NCI-H2081 (cell line): ENCODE measurements around the gene CFAP52.
"Not testable (repeated sequence)": the region's sequence is repeated elsewhere in the genome, so short reads cannot be mapped to it uniquely, and the experiment has no call there.

Experiments
- DNase-seq, 2 experiments: peaks; one replicate each; lab custom pipeline; 2025; lab: John Stamatoyannopoulos, UW

Gene CFAP52

DNA sequence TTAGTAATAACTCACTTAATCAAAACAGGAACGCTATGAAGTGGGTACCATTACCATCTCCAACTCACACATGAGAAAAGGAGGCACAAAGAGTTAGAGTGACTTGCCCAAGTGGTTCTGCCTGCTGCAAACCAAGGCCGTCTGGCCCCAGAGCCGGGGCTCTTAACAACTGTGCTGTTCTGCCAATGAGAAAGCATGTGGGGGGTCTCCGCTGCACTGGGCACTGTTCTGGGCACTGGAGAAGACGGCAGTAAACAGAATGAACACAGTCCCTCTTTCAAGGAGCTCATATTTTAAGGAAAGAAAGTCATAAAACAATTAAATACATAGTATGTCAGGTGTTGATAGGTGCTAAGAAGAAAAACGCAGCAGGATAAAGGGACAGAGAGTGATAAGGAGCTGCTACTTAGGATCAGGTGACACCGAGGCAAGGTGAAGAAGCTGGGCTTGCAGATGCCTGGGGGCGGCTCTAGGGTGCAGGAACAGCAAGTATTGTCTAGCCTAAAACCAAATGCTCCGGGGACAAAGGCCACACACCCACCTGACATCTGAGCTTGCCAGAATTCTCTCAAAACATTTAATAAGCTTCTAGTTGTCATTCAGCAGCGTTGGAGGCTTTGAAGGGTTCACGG is 7.4 kb upstream of the CFAP52 start:
- DNase-seq, result no peak

- DNase-seq, result no peak
Measured at GRCh38 chr17:9571201-9571600, 5.2 kb upstream of the CFAP52 start.

GRCh38 chr17:9575381-9576101 is 901 bp upstream of the CFAP52 start, which contains the start of gene STX8:
STX8 (minus strand) TSS chr17:9575820; CDS start chr17:9575808, 12 bp downstream.
- peak; percentile 68 to 81 for DNase-seq

- no peak for DNase-seq
Measured at GRCh38 chr17:9577373-9577709, 899 bp downstream of the CFAP52 start.

DNA sequence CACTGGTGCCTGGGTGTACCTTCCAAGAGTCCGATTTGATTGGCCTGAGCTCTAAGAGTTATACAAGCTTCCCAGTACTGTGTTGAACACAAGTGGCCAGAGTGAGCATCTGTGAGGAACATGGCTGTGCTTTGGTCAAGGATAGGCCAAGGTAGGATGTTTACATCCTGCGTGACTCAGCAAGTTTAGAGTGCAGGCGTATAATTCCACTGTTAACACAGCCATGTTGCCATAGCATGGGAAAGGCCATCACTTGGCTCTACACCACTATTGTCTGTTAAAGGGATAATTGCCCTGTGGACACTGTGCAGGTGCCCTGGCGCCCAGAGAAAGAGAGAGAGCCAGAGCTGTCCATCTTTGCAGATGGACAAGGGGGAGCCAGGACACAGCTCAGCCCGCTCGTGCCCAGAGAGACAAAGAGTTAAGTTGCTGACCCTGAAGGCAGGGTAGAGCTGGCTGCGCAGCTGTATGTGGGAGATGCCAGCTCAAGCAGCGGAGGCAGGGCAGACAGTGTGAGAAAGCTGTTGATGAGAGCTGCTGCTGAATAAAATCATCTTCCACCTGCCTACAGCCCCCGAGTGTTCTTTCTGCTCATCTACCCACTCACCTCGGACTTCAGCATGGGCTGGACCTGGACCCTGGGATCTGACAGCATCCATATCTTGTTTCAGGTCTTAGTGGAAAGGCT is 11.7 kb downstream of the CFAP52 start:
- no peak for DNase-seq

DNA sequence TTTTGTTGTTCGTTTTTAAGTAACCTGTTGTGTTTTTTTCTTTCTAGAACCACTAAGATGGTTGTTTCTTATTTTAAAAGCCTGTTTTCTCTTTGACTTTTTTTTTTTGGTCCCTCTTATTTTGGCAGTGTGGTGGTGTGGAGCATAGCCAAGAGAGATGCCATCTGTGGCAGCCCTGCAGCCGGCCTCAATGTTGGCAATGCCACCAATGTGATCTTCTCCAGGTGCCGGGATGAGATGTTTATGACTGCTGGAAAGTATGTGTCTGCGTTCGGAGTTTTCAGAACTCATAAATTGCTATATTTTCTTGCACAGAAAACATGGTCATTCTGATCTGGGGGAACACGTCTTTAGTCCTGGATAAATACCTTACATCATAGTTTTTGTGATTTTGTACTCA is 17.6 kb downstream of the CFAP52 start:
- no peak for DNase-seq

GRCh38 chr17:9597638-9598037 is 21.2 kb downstream of the CFAP52 start:
- DNase-seq, result not testable (repeated sequence)

- no peak for DNase-seq
Measured at GRCh38 chr17:9598661-9599060, 22.2 kb downstream of the CFAP52 start.

- DNase-seq, result not testable (repeated sequence)
Measured at GRCh38 chr17:9604583-9604982, 28.1 kb downstream of the CFAP52 start.

DNA sequence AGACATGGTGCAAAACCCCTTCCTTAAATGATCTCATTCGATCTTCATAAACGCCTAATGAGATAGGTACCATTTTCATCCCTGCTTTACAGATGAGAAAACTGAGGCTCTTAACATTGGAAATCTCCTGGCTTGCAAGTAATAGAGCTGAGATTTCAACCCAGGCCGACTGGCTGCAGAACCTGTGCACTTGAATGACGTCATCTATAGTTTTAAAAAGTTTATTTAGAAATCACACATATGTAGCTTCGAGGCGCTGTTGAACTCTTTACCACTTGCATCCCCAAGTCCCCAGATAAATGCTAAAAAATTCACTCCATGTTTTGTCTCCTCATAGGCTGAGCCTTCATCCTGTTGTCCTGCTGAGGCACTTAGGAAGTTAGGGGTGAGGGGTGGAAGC is 30.0 kb downstream of the CFAP52 start:
- DNase-seq, result no peak

DNA sequence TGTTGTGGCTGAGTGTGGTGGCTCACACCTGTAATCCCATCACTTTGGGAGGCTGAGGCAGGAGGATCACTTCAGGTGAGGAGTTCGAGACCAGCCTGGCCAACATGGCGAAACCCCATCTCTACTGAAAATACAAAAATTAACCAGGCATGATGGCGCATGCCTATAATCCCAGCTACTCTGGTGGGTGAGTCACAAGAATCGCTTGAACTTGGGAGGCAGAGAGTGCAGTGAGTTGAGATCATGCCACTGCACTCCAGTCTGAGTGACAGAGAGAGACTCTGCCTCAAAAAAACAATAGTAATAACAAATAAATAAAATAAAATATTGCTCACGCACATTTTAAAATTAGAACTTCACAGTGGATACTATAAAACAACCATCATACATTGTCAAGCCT is 30.6 kb downstream of the CFAP52 start:
- not testable (repeated sequence) for DNase-seq

- DNase-seq, result no peak
Measured at GRCh38 chr17:9611557-9611956, 35.1 kb downstream of the CFAP52 start.

DNA sequence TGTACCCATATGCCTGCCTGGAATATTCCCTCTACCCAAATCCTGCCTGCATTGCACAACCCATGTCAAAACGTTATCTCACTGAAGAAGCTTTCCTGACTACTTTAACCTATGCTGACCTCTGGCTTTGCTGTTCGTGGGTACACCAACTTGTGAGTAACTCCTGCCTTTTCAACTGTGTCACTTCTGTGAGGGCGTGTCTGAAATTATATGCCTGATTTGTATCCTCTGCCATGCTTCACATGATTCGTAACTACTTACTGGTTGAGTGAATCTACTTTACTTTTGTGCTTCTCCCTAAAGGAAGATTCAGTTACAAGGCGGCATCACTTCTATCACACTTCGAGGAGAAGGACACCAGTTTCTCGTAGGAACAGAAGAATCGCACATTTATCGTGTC is 35.6 kb downstream of the CFAP52 start:
- no peak for DNase-seq

DNA sequence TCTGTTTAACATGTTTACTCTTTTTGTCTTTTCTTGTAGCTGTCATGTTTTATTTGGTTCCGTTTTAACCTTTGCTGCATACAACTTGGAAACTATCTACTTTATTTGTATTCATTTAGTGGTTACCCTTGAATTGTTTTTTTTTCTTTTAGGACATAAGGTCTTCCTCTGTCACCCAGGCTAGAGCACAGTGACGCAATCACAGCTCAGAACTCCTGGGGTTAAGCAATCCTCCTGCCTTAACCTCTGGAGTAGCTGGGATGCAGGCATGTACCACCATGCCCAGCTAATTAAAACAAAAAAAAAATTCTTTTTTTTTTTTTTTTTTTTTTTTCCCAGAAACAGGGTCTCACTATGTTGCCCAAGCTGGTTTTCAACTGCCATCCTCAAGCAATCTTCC is 39.0 kb downstream of the CFAP52 start:
- no peak for DNase-seq

GRCh38 chr17:9622961-9623360 is 46.5 kb downstream of the CFAP52 start:
- no peak for DNase-seq

DNA sequence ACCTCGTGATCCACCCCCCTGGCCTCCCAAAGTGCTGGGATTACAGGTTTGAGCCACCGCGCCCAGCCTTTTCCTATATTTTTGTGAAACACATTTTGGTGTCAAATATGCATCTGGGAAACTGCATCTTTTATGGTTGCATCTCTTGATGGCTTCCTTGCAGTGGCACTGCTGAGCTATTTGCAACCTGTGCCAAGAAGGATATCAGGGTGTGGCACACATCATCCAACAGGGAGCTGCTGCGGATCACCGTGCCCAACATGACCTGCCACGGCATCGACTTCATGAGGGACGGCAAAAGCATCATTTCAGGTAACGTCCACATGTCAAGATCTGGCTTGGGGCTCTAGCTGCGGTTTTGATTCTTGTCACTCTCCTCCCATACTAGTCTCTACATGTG is 52.1 kb downstream of the CFAP52 start:
- DNase-seq, result no peak

- no peak for DNase-seq
Measured at GRCh38 chr17:9632741-9633140, 56.3 kb downstream of the CFAP52 start.

DNA sequence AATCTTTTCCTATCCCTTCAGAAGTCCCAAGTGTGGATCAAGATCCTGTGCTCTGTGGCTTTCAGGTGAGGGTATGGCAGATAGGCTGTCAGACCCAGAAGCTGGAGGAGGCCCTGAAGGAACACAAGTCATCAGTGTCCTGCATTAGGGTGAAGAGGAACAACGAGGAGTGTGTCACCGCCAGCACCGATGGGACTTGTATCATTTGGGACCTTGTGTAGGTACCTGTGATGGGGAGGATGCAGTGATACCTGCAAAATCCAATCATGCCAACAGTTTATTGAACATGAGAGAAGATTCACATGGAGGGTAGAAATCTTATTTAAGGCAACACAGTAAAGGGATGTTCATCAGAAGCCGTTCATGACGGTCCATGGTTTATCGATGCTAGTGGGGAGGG is 58.9 kb downstream of the CFAP52 start:
- no peak for DNase-seq

DNA sequence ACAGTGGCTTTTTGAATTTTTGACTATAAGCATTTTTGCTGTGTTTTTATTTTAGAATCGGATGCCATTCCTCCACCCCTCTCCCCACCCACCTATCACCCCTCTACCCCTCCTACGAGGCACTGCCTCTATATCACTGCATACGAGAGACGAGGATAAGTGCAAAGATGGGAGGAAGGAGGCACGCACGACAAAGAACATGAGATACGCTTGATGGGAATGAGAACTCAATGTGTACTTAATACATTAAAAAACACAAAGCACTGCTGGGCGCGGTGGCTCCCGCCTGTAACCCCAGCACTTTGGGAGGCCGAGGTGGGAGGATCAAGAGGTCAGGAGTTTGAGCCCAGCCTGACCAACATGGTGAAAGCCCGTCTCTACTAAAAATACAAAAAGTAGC is 60.1 kb downstream of the CFAP52 start:
- DNase-seq, result no peak

- not testable (repeated sequence) for DNase-seq
Measured at GRCh38 chr17:9640388-9640787, 63.9 kb downstream of the CFAP52 start.

GRCh38 chr17:9643611-9644010 is 67.2 kb downstream of the CFAP52 start:
- no peak for DNase-seq

DNA sequence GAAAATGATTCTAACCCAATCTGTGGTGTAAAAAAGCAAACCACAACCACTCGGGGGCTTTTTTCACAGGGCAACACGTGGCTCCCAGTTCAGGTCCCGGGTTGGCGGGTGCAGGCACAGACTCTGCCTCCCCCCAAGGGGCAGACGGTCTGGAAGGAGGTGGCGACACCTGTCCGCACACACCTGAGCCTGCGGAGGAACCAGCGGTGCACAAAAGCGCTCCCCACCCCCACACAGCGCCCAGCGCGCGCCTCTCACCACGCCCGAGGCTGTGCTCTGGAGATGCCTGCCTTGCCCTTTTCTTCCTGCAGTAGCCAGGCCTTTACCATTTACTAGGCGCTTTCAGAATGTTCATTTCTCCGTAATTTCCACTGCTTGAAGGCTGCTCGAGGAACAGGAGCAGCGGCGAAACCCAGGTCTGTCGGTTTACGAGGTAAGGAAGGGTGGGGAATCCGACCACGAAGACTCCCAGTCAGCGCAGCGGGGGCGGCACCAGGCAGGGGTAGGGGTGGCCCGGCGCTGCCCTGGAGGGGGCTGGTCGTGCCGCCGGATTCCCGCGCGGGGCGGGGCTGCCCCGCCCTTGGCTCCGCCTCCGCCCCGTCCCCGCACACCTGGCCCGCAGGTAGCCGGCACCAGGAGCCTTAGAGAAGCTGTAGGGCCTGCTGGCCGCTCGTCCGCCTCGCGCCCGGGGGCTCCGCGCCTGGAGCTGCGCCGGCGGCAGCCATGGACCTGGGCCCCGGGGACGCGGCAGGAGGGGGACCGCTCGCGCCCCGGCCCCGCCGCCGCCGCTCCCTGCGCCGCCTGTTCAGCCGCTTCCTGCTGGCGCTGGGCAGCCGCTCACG is 68.7 kb downstream of the CFAP52 start, which contains the start of gene USP43:
Gene USP43, plus strand, starts transcription at position 608 of the 842 bp plus-strand sequence. Its CDS starts 116 bp downstream, at position 724.
- peak; percentile 25 to 39 for DNase-seq
